Spleen (tissue), 7 donors: ENCODE results near the gene RBM15B.

Experiments used
- POLR2A ChIP-seq, 3 donors: fragments of 450-650 bp; IDR thresholded peaks; one replicate each; pipeline ENCODE4 v1.5.1; 2017; ENCODE audit warnings: antibody characterized with exemption in 3 of 3, mild to moderate bottlenecking in 1 of 3
- POLR2AphosphoS5 ChIP-seq, 3 donors: sonication (generic); formaldehyde crosslinking; IDR thresholded peaks; one replicate each; pipeline ENCODE4 v1.5.1; 2017; ENCODE audit warnings: antibody characterized with exemption in 3 of 3
- TF ChIP-seq, protein P1 (sequence below), 11 experiments: fragments of 200-600 bp in 7 of 11; fragments of 450-650 bp in 4 of 11; sonication (generic) in 4 of 11; IDR thresholded peaks in 8 of 11; conservative IDR thresholded peaks in 3 of 11; 1 replicate in 7 of 11; 2 replicates in 4 of 11; pipeline versions ENCODE4 v1.4.0 to v1.8.0; 2016 to 2021; ENCODE audit warnings: antibody characterized with exemption in 11 of 11, inconsistent platforms in 4 of 11, mild to moderate bottlenecking in 1 of 11
- donor health status: DM: no; HTN: no; CAD: no; lungs with moderate emphysema.
- donor health status: DM: no; HTN: no; CAD: no.
- donor health status: DM: no; HTN: no; CAD: no.

- TF ChIP-seq, protein P1, sequence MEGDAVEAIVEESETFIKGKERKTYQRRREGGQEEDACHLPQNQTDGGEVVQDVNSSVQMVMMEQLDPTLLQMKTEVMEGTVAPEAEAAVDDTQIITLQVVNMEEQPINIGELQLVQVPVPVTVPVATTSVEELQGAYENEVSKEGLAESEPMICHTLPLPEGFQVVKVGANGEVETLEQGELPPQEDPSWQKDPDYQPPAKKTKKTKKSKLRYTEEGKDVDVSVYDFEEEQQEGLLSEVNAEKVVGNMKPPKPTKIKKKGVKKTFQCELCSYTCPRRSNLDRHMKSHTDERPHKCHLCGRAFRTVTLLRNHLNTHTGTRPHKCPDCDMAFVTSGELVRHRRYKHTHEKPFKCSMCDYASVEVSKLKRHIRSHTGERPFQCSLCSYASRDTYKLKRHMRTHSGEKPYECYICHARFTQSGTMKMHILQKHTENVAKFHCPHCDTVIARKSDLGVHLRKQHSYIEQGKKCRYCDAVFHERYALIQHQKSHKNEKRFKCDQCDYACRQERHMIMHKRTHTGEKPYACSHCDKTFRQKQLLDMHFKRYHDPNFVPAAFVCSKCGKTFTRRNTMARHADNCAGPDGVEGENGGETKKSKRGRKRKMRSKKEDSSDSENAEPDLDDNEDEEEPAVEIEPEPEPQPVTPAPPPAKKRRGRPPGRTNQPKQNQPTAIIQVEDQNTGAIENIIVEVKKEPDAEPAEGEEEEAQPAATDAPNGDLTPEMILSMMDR (IDR thresholded peaks at IDR 0.05 in 8 of 11, conservative IDR thresholded peaks at IDR 0.05 in 3 of 11), result no peak
- TF ChIP-seq POLR2A (IDR thresholded peaks at IDR 0.05) (no peak), POLR2AphosphoS5 (IDR thresholded peaks at IDR 0.05) (no peak)
Measured at GRCh38 chr3:51382947-51383578, 8.0 kb upstream of the RBM15B start.
